ENCODE measurements around the gene FUT8.

The FUT8 gene

DNA sequence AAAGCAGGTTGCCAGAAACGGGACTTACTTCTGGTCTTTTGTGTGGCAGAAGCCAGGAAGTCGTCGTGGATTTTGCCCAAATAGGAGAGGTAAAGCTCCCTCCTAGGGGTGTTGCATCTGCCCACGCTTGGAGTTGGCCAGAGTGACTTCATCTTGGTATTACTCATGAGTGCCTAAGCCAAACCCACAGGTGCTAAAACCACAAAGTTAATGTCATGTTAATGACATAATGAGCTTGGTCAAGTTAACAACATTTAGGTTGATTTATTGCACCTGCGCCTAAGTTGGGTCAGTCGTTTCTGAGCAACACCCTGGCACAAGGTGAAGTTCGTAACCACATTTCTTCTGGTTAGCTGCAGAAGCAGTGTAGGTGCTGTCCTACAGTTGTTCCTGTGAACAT lies 225.2 kb downstream of the FUT8 start:
- TF ChIP-seq, protein P1, sequence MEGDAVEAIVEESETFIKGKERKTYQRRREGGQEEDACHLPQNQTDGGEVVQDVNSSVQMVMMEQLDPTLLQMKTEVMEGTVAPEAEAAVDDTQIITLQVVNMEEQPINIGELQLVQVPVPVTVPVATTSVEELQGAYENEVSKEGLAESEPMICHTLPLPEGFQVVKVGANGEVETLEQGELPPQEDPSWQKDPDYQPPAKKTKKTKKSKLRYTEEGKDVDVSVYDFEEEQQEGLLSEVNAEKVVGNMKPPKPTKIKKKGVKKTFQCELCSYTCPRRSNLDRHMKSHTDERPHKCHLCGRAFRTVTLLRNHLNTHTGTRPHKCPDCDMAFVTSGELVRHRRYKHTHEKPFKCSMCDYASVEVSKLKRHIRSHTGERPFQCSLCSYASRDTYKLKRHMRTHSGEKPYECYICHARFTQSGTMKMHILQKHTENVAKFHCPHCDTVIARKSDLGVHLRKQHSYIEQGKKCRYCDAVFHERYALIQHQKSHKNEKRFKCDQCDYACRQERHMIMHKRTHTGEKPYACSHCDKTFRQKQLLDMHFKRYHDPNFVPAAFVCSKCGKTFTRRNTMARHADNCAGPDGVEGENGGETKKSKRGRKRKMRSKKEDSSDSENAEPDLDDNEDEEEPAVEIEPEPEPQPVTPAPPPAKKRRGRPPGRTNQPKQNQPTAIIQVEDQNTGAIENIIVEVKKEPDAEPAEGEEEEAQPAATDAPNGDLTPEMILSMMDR (IDR thresholded peaks at IDR 0.05; ENCODE audit: extremely low read depth, missing control alignments), result no peak
- DNase-seq (ENCODE audit: low spot score), result peak; percentile 77

DNA sequence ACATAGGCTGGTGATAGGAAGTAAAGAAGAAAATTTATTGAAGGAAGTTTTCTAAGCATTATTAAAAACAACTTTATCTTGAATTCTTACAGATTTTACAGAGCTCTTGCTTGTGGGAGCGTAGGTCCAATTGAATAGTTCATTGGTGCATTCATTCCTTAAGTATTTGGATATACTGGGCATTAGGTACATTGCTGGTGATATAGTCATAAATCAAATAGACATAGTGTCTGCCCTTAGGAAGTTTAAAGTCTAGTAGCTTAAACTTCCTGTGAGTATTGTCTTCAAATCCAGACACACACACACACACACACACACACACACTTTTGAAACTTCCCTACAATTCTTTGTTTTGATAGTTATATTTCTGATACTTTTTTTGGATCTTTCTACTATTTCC lies 226.7 kb downstream of the FUT8 start:
- DNase-seq (ENCODE audit: low spot score), result no peak
- TF ChIP-seq, protein P1 (IDR thresholded peaks at IDR 0.05; ENCODE audit: extremely low read depth, missing control alignments), result no peak

DNA sequence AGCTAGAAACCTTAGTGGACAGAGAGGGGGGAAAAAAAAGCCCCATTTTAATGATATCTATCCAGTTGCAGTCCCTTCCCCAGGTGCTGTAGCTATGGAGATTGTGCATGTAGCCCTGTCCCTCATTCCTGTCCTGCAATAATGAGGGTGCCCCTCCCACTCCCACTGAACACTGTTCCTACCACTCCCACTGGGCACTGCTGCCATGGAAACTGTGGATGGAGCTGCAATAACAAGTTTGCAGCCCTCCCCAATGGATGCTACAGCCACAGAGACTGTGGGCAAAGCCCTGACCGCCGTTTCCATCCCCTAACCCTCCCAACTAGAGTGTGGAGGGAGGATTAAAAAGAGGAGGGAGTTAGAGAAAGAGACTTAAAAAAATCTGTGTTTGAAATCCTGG lies 238.3 kb downstream of the FUT8 start:
- DNase-seq (ENCODE audit: low spot score), result no peak
- TF ChIP-seq, protein P1 (IDR thresholded peaks at IDR 0.05; ENCODE audit: extremely low read depth, missing control alignments), result no peak

DNA sequence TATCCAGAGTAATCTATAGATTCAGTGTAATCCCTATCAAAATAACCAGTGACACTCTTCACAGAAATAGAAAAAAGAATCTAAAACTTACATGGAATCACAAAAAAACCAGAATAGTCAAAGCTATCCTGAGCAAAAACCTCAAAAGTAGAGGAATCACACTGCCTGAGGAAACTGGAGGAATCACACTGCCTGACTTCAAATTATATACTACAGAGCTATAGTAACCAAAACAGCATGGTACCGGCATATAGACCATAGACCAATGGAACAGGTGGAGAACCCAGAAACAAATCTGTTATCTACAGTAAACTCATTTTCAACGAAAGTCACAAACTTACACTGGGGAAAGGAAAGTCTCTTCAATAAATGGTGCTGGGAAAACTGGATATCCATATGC lies 244.0 kb downstream of the FUT8 start:
- no peak for DNase-seq (ENCODE audit: low spot score)
- TF ChIP-seq, protein P1 (IDR thresholded peaks at IDR 0.05; ENCODE audit: extremely low read depth, missing control alignments), result no peak

DNA sequence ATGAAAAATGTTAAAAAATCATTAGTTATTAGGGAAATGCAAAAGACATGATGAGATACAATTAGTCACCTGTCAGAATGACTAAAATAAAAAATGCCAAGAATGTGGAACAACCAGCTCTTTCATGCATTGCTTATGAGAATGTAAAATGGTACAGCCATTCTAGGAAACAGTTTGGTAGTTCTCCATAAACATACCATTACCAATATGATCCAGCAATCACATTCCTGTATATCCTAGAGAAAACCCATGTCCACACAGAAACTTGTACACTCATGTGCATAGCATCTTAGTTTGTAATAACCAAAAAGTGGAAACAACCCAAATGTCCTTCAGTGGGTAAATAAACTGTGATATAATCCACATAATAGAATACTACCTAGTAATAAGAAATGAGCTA lies 245.7 kb downstream of the FUT8 start:
- TF ChIP-seq, protein P1 (IDR thresholded peaks at IDR 0.05; ENCODE audit: extremely low read depth, missing control alignments), result no peak
- no peak for DNase-seq (ENCODE audit: low spot score)

DNA sequence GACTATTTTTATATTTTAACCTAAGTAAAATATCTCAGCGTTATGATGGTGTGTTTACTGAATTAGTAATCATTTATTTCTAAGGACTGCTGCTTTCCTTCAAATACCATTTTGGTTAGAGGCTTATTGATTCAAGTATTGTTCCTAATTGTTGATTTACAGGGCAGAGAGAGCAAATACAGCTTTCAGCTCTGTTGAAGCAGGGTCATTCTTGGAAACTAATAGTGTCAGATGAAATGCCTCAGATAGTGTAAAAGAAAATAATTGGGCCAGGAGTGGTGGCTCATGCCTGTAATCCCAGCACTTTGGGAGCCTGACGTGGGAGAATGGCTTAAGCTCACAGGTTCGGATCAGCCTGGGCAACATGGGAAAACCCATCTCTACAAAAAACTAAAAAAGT lies 249.3 kb downstream of the FUT8 start:
- DNase-seq (ENCODE audit: low spot score), result no peak
- TF ChIP-seq, protein P1 (IDR thresholded peaks at IDR 0.05; ENCODE audit: extremely low read depth, missing control alignments), result no peak

DNA sequence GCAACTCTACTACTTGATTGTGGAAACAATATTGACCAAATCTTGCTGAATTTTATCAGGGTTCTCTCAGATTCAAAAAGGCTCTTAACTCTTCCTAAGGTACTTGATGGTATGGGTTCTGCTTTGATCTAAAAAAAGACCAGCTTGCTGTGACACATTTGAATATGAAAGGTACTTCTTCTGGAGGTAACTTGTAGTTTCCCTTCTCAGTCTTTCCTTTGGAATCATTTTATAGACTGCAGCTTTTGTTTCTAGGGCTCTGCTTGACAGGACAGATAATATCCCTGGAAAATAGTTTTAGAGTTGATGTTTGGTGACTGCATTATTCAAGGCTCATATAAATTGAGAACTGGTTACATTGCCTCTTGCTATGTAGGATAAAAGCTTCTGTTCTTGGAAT lies 251.9 kb downstream of the FUT8 start:
- TF ChIP-seq, protein P1 (IDR thresholded peaks at IDR 0.05; ENCODE audit: extremely low read depth, missing control alignments), result no peak
- DNase-seq (ENCODE audit: low spot score), result no peak
